ENCODE data around the gene CCDC146.
"Not testable (repeated sequence)": the region's sequence is repeated elsewhere in the genome, so short reads cannot be mapped to it uniquely, and the experiment has no call there.

CCDC146 gene

DNA sequence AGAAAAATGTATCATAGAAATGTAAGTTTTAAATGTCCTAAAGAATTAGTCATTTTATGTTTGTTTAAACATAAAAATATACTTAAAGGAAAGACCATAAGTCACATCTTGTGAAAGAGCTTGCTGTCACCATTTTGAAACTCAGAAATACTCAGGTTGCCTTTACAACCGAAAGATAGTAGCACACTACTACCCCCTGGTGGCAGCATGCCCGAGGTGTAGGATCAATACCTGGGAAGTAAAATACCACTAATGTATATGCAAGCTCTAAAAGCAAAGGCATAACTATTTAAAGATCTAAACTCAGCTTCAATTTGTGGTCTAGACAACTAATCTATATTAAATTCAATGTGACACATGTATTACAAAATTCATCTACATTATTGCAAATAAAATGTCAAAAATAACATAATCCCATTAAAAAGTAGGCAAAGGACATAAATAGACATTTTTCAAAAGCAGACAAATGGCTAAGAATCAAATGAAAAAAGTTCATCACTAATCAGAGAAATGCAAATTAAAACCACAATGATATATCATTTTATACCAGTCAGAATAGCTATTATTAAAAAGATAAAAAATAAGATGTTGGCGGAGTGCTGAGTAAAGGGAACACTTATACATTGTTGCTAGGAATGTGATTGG lies 124.9 kb downstream of the CCDC146 start:
- peak; percentile 62 for DNase-seq

GRCh38 chr7:77248154-77248553 lies 125.7 kb downstream of the CCDC146 start:
- no peak for DNase-seq

- no peak for DNase-seq
Measured at GRCh38 chr7:77252506-77252905, 130.1 kb downstream of the CCDC146 start.

GRCh38 chr7:77253151-77253550 lies 130.7 kb downstream of the CCDC146 start:
- no peak for DNase-seq

GRCh38 chr7:77254429-77254828 lies 132.0 kb downstream of the CCDC146 start:
- no peak for DNase-seq

- no peak for DNase-seq
Measured at GRCh38 chr7:77254915-77255314, 132.5 kb downstream of the CCDC146 start.

- DNase-seq, result no peak
Measured at GRCh38 chr7:77258014-77258413, 135.6 kb downstream of the CCDC146 start.

GRCh38 chr7:77258593-77258992 lies 136.2 kb downstream of the CCDC146 start:
- DNase-seq, result no peak

- no peak for DNase-seq
Measured at GRCh38 chr7:77262316-77262715, 139.9 kb downstream of the CCDC146 start.

GRCh38 chr7:77265666-77266065 lies 143.3 kb downstream of the CCDC146 start:
- DNase-seq, result no peak

- no peak for DNase-seq
Measured at GRCh38 chr7:77266291-77266794, 143.9 kb downstream of the CCDC146 start.

DNA sequence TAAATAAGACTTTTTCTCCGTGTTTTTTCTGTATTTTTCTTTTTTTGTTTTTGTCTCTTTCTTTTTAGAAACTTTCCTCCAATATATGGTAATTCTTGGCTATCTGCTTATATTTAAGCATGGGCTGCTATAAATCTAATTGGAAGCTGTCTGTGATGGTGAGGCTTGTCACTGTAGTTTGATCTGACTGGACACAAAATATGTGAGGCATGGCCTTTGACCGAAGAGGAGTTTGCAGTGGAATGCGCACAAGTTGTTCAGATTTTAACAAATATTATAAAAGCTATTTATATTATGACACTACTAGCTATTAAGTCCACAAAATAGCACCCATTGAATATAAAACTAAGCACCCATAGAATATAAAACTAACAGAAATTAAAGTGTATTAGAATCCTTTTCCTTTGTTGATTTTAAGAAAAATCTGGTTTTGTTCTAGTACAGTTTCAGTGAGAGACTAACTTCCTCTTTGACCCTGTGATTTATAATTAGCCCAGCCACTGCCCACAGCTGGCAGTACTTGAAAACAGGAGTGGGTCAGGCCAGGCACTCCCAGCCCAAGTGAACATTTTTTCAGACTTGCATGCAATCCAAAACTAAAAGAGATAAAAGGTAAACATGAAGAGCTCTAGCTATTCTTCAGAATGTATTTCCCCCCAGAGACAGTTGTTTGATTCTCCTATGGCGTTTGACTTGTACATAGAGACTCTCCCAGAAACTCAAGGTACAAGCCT lies 147.1 kb downstream of the CCDC146 start:
- no peak for DNase-seq

- no peak for DNase-seq
Measured at GRCh38 chr7:77270094-77270480, 147.7 kb downstream of the CCDC146 start.

GRCh38 chr7:77271766-77272165 lies 149.4 kb downstream of the CCDC146 start:
- DNase-seq, result no peak

DNA sequence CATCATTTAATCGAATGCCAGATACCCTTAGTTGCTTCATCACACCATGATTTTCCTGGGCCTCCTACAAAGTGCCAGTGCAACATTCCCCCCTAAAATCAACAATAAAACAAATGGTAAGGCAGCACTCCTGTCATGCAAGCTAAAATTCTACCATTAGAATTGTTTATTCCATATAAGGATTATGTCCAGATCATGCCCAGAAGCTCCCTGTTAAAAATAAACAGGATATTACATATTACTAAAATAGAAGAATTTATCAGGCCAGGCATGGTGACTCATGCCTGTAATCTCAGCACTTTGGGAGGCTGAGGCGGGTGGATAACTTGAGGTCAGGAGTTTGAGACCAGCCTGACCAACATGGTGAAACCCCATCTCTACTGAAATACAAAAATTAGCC lies 153.2 kb downstream of the CCDC146 start:
- DNase-seq, result not testable (repeated sequence)

DNA sequence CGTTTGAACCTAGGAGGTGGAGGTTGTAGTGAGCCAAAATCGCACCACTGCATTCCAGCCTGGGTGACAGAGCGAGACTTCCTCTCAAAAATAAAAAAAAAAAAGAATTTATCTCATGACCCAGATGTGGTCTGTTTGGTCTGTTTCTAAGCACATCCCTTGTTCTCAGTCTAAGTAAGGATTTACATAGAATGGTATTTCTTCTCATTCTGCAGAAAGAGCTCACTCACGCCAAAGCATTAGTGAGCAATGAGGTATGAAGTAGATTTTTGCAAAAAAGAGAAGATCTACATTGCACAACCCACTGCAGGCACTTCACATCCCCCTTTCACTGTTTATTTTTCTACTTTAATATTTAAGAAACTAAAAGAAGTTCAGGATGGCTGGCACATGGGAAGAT lies 153.7 kb downstream of the CCDC146 start:
- no peak for DNase-seq

DNA sequence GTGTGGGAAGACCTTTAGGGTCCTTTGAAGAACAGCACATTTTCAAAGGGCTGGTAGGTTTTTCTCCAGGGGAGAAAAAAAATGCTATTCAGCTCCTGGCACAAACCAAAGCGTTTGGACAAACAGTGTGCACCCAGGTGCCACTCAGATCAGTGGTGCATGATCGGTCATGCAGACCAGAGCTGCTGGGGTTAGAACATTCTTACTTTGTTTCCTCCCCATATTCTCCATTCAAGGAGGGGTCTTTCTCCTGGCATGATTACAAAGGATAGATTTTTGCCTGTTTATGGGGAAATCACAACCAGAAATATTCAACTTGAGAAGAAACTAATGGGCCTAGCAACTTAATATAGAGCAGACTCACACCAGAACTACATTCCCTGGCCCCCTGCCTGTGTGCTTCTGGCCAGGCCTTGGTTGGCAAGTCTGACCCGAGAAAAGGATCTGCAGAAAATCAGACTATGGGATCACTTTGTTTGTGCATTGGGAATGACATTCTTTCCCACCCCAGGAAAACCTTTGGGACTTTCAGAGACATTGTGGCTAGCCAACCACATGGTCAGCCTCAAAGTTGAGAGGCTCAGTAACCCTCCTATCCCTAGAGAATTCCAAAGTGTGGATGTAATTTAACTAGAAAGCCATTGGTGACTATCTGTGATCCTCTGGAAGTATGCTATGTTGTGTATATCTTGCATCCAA lies 159.5 kb downstream of the CCDC146 start:
- no peak for DNase-seq

- DNase-seq, result no peak
Measured at GRCh38 chr7:77282897-77283296, 160.5 kb downstream of the CCDC146 start.

- DNase-seq, result no peak
Measured at GRCh38 chr7:77284005-77284404, 161.6 kb downstream of the CCDC146 start.

DNA sequence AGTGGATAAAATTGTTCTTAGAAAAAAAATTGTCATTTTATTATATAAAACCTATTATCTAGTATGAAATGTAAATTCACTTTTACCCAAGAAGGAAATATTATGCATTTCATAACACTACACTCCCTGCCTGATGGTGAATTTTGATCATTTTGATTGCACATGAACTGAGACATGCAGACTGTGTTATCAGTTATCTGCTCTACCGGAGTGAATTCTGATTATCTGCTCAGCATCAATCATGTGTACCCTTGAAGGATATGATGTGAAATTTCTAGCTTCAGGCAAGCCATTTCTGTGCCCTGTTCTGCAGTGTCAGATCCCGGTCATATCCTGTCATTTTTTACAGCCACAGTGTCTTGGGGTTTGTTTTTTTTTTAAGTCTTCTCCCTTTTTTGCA lies 162.2 kb downstream of the CCDC146 start:
- DNase-seq, result no peak

- DNase-seq, result no peak
Measured at GRCh38 chr7:77288676-77289320, 166.4 kb downstream of the CCDC146 start.

- no peak for DNase-seq
Measured at GRCh38 chr7:77289387-77289786, 167.0 kb downstream of the CCDC146 start.

DNA sequence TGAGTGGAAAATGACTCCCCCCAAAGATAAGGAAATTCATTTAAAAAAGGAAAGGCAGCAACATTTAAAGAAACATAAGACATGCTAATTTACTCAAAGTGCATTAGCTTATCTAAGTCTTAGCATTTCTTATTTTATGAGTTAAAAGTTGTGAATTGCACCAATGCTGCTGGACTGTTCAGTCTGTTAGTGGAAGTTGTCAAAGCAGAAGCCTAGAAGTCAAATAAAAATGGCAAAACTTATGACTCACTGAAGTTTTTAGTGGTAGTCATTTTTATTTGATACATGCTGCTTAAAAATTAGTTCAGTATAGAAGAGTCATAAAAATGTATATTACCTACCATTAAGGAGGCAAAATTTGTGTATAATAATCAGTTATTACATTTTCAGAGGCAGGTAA lies 168.0 kb downstream of the CCDC146 start:
- DNase-seq, result no peak

Data from NCI-H774 (cell line).